OCI-LY7 (cell line): ENCODE data around the gene SPTBN4. TPM values are rescaled to one million over a fixed set of nuclear protein-coding genes. Genes with fewer than 3 reads are reported as not detected.

Experiments used
- BruUV-seq: library from RNA; stranded (reverse); fragments of 400-500 nt; replicated peaks from 2 replicates; lab custom pipeline; 2021; lab: Mats Ljungman, UMichigan
- CTCF ChIA-PET: fragments of 300-600 bp; sonication (Branson Sonifier 250); formaldehyde crosslinking; loops from one replicate; lab custom pipeline; 2022; ENCODE audit warnings: antibody characterized with exemption; ENCODE audit not compliant: unreplicated experiment; lab: Charles Lee
- POLR2A ChIA-PET: fragments of 300-600 bp; sonication (Branson Sonifier 250); formaldehyde crosslinking; loops from one replicate; lab custom pipeline; 2022; ENCODE audit warnings: antibody characterized with exemption; lab: Charles Lee
- DNase-seq: peaks from one replicate; pipeline ENCODE4 v3.0.0-alpha.2; 2015; ENCODE audit warnings: low spot score
- H2AFZ ChIP-seq: fragments of 200-600 bp; sonication (generic), shearing (Covaris generic); 2 replicates; pipeline ENCODE4 v1.6.1; 2014; ENCODE audit warnings: mild to moderate bottlenecking, antibody characterized with exemption, low read length, moderate library complexity
- H3K27ac ChIP-seq: fragments of 200-600 bp; sonication (generic); 2 replicates; pipeline ENCODE4 v1.5.1; 2014; ENCODE audit warnings: mixed run types, low read depth, mild to moderate bottlenecking, moderate library complexity, low read length, inconsistent platforms; ENCODE audit not compliant: poor library complexity, severe bottlenecking
- H3K36me3 ChIP-seq: fragments of 200-600 bp; sonication (generic); 2 replicates; pipeline ENCODE4 v1.6.1; 2014; ENCODE audit warnings: mild to moderate bottlenecking, antibody characterized with exemption, low read length, moderate library complexity, mixed read lengths; ENCODE audit not compliant: insufficient read depth
- H3K4me1 ChIP-seq: fragments of 200-600 bp; sonication (generic); 2 replicates; pipeline ENCODE4 v1.5.1; 2014; ENCODE audit warnings: mild to moderate bottlenecking, low read length; ENCODE audit not compliant: insufficient read depth, poor library complexity, severe bottlenecking
- H3K4me2 ChIP-seq: fragments of 200-600 bp; sonication (generic); 2 replicates; pipeline ENCODE4 v1.6.1; 2014; ENCODE audit warnings: mild to moderate bottlenecking, low read length
- H3K4me3 ChIP-seq: fragments of 200-600 bp; sonication (generic); 2 replicates; pipeline ENCODE4 v1.5.1; 2014; ENCODE audit warnings: mild to moderate bottlenecking, low read depth, low read length; ENCODE audit not compliant: poor library complexity, severe bottlenecking
- H3K79me2 ChIP-seq: fragments of 200-600 bp; sonication (generic); 2 replicates; pipeline ENCODE4 v1.6.1; 2016; ENCODE audit warnings: low read depth, mild to moderate bottlenecking, low read length, moderate library complexity, mixed read lengths; ENCODE audit not compliant: insufficient read depth
- H3K9me2 ChIP-seq: fragments of 200-600 bp; sonication (generic); 2 replicates; pipeline ENCODE4 v1.6.1; 2016; ENCODE audit warnings: mild to moderate bottlenecking, low read length, mixed read lengths; ENCODE audit not compliant: insufficient read depth
- H3K9me3 ChIP-seq: fragments of 200-600 bp; sonication (generic); 2 replicates; pipeline ENCODE4 v1.6.1; 2014; ENCODE audit warnings: mild to moderate bottlenecking, mixed run types, low read length, mixed read lengths
- H4K20me1 ChIP-seq: fragments of 200-600 bp; sonication (generic); 2 replicates; pipeline ENCODE4 v1.6.1; 2014; ENCODE audit warnings: mild to moderate bottlenecking, antibody characterized with exemption, low read length, moderate library complexity, mixed read lengths; ENCODE audit not compliant: insufficient read depth
- CTCF ChIP-seq: fragments of 200-600 bp; sonication (generic); conservative IDR thresholded peaks from 2 replicates; pipeline ENCODE4 v1.5.1; 2014; ENCODE audit warnings: mild to moderate bottlenecking, antibody characterized with exemption, low read length, moderate library complexity, mixed read lengths
- EZH2phosphoT487 ChIP-seq: fragments of 200-600 bp; sonication (generic); IDR thresholded peaks from 2 replicates; pipeline ENCODE4 v1.6.1; 2018; ENCODE audit warnings: low read depth, borderline replicate concordance, mild to moderate bottlenecking, mixed run types, antibody characterized with exemption, low read length, moderate library complexity, mixed read lengths
- intact Hi-C: fragments of 100-400 bp; cut with micrococcal nuclease; formaldehyde crosslinking; loops from one replicate; pipeline ENCODE4 v1.10.0; 2022; ENCODE audit not compliant: unreplicated experiment
- total RNA-seq, 2 experiments: library from RNA; depleted of rRNA in 1 of 2; stranded (reverse); fragments of >200 nt in 1 of 2; shearing (Covaris generic) in 1 of 2; gene quantifications; 2 replicates each; pipeline ENCODE4 v1.2.3, GENCODE V29; 2014 to 2022

Gene SPTBN4
- total RNA-seq, 2 experiments from 2014 or later = 4.1 to 6.3 TPM

DNA sequence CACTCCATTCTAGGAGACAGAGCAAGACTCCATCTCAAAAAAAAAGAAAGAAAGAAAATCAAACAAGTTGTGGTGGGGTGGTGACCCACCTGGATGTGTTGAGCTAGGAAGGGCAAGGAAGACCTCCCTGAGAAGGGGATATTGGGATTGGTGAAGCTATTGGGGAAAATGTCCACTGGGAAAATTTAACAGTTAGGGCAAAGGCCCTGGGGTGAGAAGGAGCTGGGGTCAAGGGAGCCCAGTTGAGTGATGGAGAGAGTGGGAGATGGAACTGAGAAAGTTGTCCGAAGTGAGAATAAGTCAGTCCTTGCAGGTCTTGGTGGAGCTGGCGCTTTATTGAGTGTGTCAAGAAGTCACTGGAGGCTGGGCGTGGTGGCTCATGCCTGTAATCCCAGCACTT is 28.5 kb upstream of the SPTBN4 start:
- H3K4me1 ChIP-seq = peaks cover 45% of the 10 kb centered on the region
- H3K36me3 ChIP-seq = peaks cover 28% of the 10 kb centered on the region
- BruUV-seq = no TSS peak
- no peak overlapping the region for H3K27ac ChIP-seq
- H2AFZ ChIP-seq = no peak overlapping the region
- DNase-seq = no peak
- H3K4me2 ChIP-seq = no peak overlapping the region
- H4K20me1 ChIP-seq = no peaks in the 10 kb centered on the region
- intact Hi-C loops = no loop called here
- no peak for TF ChIP-seq CTCF
- no peak for TF ChIP-seq EZH2phosphoT487
- peaks cover 22% of the 10 kb centered on the region for H3K79me2 ChIP-seq
- no peaks in the 10 kb centered on the region for H3K9me2 ChIP-seq
- no peaks in the 10 kb centered on the region for H3K9me3 ChIP-seq
- POLR2A ChIA-PET = no interaction called here
- CTCF ChIA-PET = no interaction called here
- H3K4me3 ChIP-seq = no peak overlapping the region

DNA sequence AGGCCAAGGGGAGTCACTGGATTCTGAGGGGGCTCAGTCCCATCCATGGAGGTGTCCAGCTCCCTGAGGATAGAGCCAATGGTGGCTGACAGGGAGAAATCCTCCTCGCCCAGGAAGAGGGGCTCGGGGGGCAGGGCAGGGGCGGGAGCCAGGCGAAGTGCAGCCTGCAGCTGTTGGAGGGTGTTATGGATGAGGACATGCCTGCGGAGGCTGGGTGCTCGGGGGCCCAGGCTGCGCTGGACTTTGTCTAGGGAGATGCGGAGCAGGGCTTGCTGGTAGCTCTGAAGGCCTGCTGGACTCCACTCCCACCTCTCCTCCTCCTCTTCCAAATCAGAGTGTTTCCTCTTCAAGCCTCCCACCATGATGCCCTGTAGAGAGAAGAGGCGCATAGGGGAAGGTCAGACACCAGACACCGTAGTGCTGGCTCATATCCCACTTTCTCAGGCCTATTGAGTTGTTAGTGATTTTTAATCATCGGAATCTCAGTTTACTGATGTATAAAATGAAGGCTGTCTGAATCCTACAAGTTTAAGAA is 25.0 kb upstream of the SPTBN4 start:
- DNase-seq = no peak
- Histone ChIP-seq H2AFZ (no peak overlapping the region), H4K20me1 (no peaks in the 10 kb centered on the region), H3K36me3 (peaks cover 28% of the 10 kb centered on the region), H3K9me3 (no peaks in the 10 kb centered on the region), H3K79me2 (peaks cover 28% of the 10 kb centered on the region), H3K27ac (peak overlapping the region; percentile 70), H3K4me1 (peaks cover 21% of the 10 kb centered on the region), H3K9me2 (no peaks in the 10 kb centered on the region), H3K4me2 (peak overlapping the region; percentile 91), H3K4me3 (peak overlapping the region; percentile 85)
- no peak for TF ChIP-seq CTCF
- TF ChIP-seq EZH2phosphoT487 = no peak
- ChIA-PET CTCF (no interaction called here), POLR2A (no interaction called here)
- BruUV-seq = no TSS peak
- intact Hi-C loops = no loop called here
